ENCODE results near the gene KDM2B.
"Not testable (repeated sequence)": the region's sequence is repeated elsewhere in the genome, so short reads cannot be mapped to it uniquely, and the experiment has no call there.

Gene KDM2B

DNA sequence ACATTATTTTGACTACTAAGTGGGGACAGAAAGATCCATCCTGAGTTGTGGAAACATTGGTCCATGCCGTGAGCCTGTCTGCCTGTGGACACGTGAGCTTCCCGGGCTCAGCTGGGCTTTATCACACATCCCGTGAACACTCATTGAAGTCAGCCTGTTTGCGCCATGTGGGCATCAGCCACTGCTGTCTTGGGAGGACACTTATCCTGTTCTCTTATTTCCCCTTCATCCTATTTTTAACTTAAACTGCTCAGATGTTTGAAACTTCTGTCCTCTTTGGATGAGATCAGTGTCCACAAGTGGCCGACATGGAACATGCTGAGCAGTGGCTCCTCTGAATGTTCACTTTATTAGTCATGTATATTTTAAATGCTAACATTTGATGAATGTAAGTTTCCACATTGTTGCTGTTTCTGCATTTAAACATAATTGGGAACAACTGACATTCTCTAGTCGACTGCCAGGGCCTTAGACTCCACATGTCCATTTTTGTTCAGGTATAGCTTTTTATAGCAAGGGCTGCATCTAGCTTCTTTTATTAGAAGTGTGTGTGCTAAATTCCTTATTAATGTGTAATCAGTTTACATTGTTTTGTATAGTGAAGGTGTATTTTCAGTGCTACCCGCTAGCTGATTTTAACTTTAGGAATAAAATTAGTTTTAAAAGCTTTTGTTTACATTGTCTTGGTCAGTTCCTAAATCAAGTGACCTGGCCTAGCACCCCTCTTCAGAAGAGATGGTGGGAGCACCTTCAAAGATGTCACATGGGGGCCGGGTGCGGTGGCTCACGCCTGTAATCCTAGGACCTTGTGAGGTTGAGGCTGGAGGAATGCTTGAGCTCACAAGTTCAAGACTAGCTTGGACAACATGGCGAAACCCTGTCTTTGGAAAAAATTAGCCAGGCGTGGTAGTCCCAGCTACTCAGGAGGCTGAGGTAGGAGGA, 156.9 kb downstream of the KDM2B start:
- no peak for DNase-seq

DNA sequence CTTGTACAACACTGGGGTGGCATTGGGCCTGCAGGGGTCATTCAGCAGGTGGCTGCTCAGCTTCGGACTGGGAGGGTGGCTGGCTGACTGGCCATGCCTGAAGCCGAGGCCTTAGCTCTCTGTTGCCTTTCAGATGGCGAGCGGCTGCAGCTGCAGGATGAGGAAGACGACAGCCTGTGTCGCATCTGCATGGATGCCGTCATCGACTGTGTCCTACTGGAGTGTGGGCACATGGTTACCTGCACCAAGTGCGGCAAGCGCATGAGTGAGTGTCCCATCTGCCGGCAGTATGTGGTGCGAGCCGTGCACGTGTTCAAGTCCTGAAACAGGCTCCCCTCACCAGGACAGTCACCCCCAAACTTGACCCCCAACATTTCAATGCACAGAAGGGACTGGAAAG, 157.6 kb downstream of the KDM2B start:
- no peak for DNase-seq

DNA sequence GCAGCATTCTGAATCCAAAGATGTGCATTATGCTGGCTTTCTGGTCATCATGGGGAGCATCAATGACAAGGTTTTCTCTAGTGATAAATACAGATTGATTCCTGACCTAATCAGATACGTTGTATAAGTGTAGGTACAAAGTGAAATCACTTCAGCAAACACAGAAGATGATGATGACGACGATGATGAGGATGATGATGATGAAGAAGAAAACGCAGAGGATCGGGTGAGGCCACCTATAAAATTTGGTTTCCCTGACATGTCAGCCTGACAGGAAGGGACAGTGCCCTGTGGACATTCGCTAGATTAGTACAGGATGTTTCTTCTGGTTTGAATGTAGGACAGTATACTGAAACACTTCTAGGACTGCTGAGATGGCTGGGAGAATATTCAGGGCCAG, 160.7 kb downstream of the KDM2B start:
- no peak for DNase-seq

DNA sequence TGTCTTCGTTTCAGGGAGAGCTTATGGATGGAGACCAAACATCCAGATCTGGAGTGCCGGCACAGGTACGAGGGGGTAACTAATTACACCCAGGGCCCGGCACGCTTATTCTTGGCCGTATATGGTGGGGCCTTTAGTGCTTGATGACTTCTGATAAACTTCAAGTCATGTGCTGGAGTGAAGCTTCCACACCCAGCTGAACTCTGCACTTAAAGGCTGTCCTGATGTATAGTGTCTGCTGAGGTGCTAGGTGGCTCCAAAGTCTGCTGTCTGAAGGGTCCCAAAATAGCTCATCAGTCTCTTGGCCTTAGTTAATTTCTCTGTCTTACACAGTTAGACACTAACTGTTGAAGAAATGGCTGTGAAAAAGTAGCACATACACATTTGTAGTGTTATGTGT, 163.0 kb downstream of the KDM2B start:
- DNase-seq, result no peak

DNA sequence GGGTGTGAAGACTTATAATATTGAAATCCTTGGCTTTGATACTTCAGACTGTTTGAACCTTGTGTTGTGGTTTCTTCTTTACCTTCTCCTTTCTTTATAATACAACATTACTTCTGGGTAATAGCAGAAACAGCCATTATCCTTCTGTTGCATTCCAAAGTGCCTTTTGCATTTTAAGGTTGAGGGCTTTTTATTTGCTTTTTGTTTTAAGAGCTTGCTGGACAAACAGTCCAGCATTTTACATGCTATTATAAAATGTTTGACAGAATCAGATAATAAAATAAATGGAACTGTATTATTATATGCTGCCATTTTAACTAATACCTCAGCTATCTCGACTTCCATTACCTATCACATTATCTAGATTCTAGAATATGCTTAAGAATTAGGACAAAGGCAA, 166.9 kb downstream of the KDM2B start:
- no peak for DNase-seq

DNA sequence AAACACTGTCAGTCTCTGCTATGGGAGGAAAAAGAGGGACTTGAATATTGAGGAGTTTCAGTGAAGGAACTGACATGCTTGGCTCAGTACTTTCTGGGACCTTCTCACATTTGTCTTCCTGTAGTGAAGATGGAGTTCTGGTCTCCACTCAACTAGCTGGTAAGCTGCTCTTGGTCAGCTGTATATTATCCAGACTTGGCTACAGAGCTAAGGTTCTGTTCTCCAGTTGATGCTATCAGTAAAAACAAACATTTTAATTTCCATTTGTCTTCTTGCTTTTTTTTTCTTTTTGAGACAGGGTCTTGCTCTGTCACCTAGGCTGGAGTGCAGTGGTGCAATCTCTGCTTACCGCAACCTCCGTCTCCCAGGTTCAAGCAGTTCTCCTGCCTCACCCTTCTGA, 175.6 kb downstream of the KDM2B start:
- no peak for DNase-seq

DNA sequence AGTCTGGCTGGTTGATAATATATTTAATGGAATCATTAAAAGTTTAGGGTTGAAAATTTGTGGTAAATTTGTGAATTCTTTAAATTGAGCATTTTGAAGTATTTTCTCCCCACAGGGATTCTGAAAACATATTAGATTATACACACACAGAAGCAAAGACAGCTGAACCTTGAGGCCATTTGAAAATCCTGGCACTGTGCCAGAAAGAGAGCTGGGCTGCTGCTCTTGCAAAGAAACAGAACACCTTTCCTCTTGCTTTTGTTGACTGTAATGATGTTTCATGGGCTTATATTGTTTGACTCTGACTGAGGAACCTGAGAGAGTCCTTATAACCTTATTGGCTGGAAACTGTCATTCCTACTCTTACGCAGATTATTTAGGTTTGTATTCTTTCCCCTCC, 176.1 kb downstream of the KDM2B start:
- DNase-seq, result peak; percentile 71

DNA sequence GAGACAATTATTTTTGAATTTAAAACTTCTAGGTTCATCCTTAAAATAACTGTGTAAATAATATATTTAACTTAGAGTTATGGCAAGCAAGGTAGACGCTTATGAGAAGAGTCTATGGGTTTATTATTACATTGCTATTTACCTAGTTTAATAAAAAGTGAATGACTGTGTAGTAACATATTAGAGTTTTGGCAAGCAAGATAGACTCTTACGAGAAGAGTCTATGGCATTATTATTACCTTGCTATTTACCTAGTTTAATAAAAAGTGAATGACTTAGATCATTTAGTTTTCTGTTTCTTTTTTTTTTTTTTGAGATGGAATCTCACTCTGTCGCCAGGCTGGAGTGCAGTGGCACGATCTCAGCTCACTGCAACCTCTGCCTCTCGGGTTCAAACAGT, 177.1 kb downstream of the KDM2B start:
- DNase-seq, result no peak

DNA sequence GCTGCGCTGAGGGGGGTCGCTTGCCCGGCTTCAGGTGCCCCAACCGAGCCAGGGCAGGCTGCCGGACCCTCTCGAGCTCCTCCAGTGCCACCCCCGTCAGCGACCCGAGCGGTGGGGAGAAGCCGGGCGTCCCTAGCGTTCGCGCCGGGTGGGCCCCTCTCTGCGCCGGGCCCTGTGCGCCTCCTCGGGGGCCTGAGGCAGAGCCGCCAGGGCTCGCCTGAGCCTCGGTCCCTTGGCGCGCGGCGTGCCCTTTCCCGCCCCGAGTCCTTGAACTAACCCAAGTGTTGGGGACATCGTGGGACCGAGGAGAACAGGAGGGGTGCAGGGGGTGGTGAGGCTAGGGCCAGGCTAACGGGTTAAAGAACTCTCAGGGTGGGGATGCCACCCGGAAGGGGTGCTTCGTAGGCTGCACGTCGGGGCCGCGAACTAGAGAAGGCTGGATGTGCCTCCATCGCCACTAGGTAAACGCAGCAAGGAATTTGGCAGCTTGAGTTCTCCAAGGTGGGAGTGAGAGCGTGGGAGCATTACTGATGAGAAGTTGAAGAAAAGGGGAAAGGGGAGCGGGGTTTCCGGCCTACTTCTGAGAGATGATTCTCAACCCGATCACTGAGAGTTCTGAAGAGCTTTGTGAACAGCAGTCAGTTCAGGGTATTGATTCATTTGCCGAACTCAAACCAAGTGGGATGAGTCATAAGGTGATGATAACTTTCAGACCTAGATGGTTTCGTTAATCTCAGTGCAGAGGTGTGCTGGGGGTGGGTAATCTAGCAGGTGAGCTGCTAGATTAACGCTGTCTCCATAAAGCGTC, 180.3 kb downstream of the KDM2B start:
- DNase-seq, result peak; percentile 64

DNA sequence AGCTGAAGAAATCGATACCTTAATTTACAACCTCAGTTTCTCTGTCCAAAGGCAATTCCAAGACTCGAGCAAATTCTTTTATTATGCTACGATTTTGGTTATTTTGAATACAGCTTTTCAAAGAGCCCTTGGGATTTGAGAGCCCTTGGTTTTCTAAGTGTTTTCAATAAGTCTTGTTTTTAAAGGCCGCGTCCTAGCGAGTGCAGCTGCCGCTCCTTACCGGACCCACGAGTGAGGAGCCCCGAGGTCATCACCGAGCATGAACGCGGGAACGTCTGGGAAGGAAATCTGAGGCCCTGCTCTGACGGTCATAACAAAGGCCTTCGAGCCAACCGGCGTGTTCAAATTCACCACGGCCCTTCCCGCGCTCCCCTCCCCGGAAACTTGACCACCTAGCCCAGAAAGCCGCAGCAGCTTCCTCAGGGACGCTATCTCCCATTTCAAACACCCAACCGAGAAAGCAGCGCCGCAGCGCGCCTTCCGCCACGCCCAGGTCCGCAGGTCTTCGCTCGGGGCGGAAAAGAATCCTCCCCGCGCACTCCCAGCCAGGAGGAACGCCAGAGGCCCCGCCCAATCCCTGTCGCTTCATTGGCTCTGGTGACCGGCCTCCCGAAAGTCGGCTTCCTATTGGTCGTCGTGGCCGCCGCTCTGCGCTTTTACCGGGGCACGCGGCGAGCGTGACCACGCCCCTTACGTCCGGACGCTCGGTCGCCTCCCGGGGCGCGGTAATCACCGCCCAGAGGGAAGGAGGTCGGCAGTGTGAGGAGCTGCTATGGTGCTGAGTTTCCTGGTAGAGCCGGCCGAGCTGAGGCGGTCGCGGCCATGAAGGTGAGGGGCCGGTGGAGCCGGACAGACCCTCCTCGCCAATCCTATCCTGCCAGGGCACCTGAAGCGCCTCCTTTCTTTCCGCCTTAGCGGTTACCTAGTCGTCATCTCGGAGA, 181.2 kb downstream of the KDM2B start, which contains the start of gene RNF34:
Gene RNF34 (plus strand): TSS at position 728 of the 941 bp plus-strand sequence. CDS start 95 bp downstream, at position 823.
- peak; percentile 99 for DNase-seq

DNA sequence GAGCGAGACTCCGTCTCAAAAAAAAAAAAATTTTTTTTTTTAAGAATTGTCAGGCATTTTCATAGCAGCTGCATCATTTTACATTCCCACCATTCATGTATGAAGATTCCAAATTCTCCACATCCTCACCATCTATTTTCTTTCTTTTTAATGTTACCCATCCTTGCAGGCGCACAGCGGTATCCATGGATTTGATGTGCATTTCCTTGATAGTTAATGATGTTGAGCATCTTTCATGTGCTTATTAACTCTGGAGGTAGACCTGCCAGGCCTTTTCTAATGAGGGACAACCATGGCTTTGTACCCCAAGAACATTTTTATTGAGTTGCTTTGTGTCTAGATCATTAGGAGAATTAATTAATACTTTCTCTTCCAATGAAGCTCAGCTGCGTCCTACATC, 182.5 kb downstream of the KDM2B start:
- DNase-seq, result no peak

DNA sequence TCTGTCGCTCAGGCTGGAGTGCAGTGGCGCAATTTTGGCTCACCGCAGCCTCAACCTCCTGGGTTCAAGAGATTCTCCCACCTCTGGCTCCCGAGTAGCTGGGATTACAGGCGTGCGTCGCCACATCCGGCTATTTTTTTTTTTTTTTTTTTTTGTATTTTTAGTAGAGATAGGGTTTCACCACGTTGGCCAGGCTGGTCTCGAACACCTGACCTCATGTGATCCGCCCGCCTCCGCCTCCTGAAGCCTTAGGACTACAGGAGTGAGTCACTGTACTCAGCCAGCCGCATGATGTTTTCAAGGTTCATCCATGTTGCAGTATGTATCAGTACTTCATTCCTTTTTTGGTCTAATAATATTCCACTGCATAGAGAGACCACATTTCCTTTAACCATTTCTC, 183.3 kb downstream of the KDM2B start:
- no peak for DNase-seq

DNA sequence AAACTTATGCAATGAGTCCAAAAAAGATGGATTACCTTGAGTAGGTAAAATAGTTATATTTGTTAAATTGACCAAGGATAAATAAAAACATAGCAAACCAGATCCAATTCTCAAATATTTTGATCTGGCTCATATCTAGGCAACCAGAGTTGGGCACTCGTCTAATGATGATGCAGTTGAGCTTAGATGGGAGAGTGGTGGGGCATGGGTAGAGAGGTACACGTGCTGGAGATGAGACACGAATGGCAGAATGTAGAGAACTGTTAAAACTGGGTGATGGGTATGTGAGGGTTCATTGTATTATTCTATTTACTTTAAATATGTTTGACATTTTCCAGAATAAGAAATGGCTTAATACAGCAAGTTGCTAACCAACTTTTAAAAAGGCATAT, 188.5 kb downstream of the KDM2B start:
- DNase-seq, result no peak

DNA sequence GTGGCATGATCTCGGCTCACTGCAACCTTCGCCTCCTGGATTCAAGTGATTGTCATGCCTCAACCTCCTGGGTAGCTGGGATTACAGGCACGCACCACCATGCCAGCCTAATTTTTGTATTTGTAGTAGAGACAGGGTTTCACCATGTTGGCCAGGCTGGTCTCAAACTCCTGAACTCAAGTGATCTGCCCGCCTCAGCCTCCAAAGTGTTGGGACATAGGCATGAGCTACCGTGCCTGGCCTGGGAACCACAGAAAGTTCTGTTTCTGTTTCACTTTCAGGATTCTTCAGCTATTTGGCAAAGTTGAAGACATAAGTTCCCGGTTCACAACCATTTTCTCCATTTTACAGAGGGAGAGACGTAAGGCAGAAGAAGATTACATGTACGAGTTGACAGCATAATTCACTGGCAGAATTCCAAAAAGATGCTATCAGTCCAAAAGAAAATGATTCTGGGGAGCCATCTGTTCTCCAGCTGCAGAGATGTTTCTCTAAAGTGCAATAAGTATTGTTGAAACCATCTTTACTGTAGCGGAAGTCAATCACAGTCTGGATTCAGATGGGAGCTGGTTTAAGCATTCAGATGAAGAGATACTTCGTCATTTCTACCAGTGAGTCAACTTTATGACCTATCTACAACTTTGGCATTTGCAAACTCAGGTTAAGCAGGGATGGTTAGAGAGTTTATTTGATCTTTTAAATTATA, 189.1 kb downstream of the KDM2B start:
- no peak for DNase-seq

DNA sequence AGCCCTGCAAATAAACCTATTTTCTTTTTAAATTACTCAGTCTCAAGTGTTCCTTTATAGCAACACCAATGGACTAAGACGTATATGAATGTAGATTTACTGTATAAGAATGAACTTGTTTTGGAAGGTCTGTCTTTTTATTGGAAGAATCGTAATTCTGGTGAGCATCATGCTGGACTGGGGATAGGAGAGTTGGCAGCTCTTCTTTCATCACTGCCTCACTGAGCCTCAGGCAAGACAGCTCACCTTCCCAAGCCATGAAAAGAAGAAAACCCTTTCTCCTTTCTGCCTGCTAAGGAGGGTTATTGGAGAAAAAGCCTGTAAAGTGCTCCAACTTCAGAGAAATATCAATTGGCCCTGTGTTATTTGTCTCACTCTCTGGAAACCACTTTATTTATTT, 190.0 kb downstream of the KDM2B start:
- DNase-seq, result no peak

DNA sequence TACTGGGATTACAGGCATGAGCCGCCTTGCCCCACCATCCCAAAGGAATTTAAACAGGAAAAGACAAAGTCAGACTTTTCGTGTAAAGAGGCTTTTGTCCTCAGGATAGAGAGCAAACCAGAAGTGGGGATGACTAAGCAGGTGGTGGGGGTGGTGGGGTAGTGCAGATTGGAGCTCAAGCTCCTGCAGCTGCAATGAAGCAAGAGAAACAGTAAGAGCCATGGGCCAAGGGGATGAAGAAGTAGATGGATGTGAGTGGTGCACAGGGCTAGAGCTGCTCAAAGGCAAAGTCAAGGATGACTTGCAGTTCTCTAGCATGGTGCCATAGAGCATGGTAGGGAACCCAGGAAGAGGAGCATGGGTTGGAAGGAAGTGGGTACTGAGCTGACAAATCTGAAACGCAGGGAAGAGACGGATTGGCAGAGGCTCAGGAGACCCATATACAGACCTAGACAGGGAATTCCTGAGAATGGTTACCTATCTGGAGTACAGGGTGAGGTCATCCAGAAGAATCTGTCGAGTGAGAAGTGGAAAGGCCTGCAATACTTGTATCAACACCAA, 192.3 kb downstream of the KDM2B start:
- no peak for DNase-seq

DNA sequence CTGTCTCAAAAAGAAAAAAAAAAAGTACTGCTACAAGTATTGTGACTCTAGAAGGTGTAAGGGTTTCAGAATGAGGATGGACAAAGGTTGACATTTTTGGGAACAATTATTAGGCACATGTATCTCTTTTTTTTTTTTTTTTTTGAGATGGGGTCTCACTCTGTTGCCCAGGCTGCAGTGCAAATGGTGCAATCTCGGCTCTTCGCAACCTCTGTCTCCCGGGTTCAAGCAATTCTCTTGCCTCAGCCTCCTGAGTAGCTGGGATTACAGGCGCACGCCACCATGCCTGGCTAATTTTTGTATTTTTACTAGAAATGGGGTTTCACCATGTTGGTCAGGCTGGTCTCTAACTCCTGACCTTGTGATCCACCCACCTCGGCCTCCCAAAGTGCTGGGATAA, 195.9 kb downstream of the KDM2B start:
- not testable (repeated sequence) for DNase-seq

DNA sequence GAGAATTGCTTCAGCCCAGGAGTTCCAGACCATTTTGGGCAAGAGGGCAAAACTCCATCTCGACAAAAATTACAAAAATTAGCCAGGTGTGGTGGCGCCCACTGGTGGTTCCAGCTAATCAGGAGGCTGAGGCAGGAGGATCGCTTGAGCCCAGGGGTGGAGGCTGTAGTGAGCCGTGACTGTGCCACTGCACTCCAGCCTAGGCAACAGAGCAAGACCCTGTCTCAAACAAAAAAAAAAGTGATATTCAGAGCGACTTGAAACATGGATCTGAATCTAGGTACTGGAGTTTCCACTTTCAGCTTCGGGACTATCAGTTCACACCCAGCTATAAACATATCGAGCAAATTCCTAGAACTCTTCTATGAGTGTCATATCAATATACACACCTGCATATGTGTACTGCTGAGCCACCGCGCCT, 197.2 kb downstream of the KDM2B start:
- DNase-seq, result no peak

DNA sequence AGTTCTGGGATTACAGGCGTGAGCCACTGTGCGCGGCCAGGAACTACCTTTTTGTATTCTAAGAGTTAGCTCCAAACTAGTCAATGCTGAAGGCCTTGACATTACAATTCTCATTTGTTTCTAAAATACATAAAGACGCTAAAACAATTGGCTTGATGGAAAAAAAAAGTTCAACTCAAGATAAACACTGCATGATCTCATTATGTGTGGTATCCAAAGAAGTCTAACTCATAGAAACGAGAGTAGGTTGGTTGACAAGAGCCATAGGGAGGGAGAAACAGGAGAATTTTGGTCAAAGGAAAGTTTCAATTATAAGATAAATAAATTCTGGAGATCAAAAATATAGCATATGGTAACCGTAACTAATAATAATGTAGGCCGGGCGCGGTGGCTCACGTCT, 200.9 kb downstream of the KDM2B start:
- no peak for DNase-seq
